Measurements from ENCODE around the gene ATP1A1. TPM values are rescaled to one million over a fixed set of nuclear protein-coding genes. Genes with fewer than 3 reads are reported as not detected.

Gene ATP1A1
- total RNA-seq, 1 donor from 2014 or later, result 358 TPM

DNA sequence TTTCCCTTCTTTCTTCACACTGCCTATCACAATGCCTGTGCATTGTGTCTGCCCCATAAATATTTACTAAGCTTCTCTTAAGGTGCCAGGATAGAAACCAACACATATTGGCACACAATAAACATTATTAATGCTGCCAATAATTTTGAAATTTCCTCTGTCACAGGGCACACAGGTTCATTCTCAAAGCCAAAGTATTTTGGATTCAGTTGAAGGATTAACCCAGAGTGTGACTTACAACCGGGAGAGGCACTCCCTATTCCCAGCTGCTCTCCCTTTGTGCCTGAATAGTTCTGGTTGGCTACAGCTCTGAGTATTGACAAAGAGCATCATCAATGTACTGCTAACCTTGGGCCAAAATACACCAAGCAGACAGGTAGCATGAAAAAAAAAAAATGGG is 46.6 kb upstream of the ATP1A1 start:
- Histone ChIP-seq H3K4me1 (no peaks in the 10 kb centered on the region), H3K27me3 (no peaks in the 10 kb centered on the region), H3K4me3 (no peak overlapping the region), H3K27ac (no peak overlapping the region), H3K9me3 (no peaks in the 10 kb centered on the region), H3K36me3 (no peaks in the 10 kb centered on the region)
- no peak for DNase-seq (ENCODE audit: extremely low spot score in 2 of 2)
- TF ChIP-seq POLR2AphosphoS5 (IDR thresholded peaks at IDR 0.05; ENCODE audit: insufficient read depth in 1 of 2, low read depth in 1 of 2) (no peak), POLR2A (IDR thresholded peaks at IDR 0.05) (no peak)
- TF ChIP-seq, protein P1, sequence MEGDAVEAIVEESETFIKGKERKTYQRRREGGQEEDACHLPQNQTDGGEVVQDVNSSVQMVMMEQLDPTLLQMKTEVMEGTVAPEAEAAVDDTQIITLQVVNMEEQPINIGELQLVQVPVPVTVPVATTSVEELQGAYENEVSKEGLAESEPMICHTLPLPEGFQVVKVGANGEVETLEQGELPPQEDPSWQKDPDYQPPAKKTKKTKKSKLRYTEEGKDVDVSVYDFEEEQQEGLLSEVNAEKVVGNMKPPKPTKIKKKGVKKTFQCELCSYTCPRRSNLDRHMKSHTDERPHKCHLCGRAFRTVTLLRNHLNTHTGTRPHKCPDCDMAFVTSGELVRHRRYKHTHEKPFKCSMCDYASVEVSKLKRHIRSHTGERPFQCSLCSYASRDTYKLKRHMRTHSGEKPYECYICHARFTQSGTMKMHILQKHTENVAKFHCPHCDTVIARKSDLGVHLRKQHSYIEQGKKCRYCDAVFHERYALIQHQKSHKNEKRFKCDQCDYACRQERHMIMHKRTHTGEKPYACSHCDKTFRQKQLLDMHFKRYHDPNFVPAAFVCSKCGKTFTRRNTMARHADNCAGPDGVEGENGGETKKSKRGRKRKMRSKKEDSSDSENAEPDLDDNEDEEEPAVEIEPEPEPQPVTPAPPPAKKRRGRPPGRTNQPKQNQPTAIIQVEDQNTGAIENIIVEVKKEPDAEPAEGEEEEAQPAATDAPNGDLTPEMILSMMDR (IDR thresholded peaks at IDR 0.05), result no peak
- intact Hi-C loops (cut with DNase I), result no loop called here

DNA sequence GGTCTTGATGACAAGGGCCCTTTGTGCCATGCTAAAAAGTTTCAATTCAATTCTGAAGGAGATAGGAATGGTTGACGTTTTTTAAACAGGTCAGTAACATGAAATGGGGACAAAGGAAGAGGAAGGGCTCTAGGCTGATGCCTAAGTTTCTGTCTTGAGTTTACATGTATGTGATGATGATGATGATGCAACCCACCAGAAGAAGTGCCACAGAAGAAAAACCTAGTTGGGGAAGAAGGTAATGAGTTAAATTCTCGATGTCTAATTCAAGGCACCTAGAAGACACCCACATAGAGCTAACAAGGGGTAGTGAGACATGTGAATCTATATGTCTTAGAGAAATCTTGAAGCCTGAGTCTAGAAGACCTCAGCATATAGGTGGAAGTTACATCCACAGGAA is 44.4 kb upstream of the ATP1A1 start:
- intact Hi-C loops (cut with DNase I), result no loop called here
- Histone ChIP-seq H3K4me3 (no peak overlapping the region), H3K9me3 (no peaks in the 10 kb centered on the region), H3K27me3 (no peaks in the 10 kb centered on the region), H3K27ac (no peak overlapping the region), H3K36me3 (no peaks in the 10 kb centered on the region), H3K4me1 (no peaks in the 10 kb centered on the region)
- TF ChIP-seq, protein P1 (IDR thresholded peaks at IDR 0.05), result no peak
- TF ChIP-seq POLR2A (IDR thresholded peaks at IDR 0.05), result no peak
- TF ChIP-seq POLR2AphosphoS5 (IDR thresholded peaks at IDR 0.05; ENCODE audit: insufficient read depth in 1 of 2, low read depth in 1 of 2), result no peak
- no peak for DNase-seq (ENCODE audit: extremely low spot score in 2 of 2)

DNA sequence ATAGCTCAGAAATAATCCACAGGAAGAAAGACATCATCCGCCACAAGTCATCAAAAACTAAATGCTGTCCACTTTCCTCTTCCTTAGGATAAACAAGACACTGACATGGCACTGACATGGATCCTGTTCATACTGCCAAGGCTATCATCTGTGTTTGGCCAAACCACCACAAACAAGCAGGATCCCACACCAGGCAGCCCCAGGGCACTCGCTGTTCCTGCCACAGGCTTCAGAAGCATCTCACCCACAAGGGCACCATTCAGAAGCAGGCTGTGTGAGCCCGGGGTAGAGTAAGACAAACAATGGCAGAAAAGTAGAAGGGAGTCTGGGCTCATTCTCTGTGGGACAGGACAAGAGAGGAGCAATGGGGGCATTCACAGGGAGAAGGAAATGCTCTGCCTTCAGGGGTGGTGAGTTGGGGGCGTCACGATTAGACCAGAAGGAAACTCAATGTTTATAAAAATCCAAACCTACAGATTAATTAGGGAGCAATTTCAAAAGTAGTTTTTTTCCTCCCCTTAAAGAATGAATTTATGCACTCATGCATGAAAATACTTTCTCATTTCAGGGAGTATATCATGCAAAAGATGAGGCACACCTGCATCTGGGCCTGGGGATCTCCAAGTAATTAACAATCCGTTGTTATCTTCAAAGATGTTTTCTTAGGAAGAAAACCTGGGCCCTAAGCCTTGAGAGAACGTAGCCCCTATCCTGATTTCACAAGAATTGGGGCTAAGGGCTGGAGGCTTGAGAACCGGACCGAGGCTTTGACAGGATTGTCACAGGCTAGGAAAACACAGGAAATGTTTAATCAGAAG is 43.3 kb upstream of the ATP1A1 start:
- TF ChIP-seq, protein P1 (IDR thresholded peaks at IDR 0.05), result no peak
- no peak for TF ChIP-seq POLR2AphosphoS5 (IDR thresholded peaks at IDR 0.05; ENCODE audit: insufficient read depth in 1 of 2, low read depth in 1 of 2)
- no peak for TF ChIP-seq POLR2A (IDR thresholded peaks at IDR 0.05)
- no peak overlapping the region for H3K27ac ChIP-seq
- no peaks in the 10 kb centered on the region for H3K27me3 ChIP-seq
- no peaks in the 10 kb centered on the region for H3K9me3 ChIP-seq
- H3K36me3 ChIP-seq, result no peaks in the 10 kb centered on the region
- H3K4me1 ChIP-seq, result peaks cover 8% of the 10 kb centered on the region
- intact Hi-C loops (cut with DNase I), result no loop called here
- no peak for DNase-seq (ENCODE audit: extremely low spot score in 2 of 2)
- no peak overlapping the region for H3K4me3 ChIP-seq

DNA sequence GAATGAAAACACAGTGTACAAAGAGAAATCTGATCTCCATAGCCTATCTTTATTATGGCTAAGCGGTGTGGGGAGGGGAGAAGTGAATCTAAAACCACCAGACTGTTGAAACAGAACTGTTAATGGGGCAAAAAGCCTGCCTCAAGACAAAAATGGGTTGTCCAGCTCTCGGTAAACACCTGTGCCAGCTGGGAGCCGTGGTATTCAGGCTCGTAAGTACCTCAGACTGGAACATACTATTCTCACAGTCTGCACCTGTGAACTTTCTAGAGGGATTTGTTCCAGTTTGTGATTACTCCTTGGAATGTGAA is 42.7 kb upstream of the ATP1A1 start:
- peaks cover 8% of the 10 kb centered on the region for H3K4me1 ChIP-seq
- DNase-seq (ENCODE audit: extremely low spot score in 2 of 2), result no peak
- no peak for TF ChIP-seq POLR2AphosphoS5 (IDR thresholded peaks at IDR 0.05; ENCODE audit: insufficient read depth in 1 of 2, low read depth in 1 of 2)
- no peak for TF ChIP-seq POLR2A (IDR thresholded peaks at IDR 0.05)
- no peaks in the 10 kb centered on the region for H3K27me3 ChIP-seq
- no peak overlapping the region for H3K4me3 ChIP-seq
- no peak overlapping the region for H3K27ac ChIP-seq
- no peaks in the 10 kb centered on the region for H3K36me3 ChIP-seq
- H3K9me3 ChIP-seq, result no peaks in the 10 kb centered on the region
- intact Hi-C loops (cut with DNase I), result no loop called here

DNA sequence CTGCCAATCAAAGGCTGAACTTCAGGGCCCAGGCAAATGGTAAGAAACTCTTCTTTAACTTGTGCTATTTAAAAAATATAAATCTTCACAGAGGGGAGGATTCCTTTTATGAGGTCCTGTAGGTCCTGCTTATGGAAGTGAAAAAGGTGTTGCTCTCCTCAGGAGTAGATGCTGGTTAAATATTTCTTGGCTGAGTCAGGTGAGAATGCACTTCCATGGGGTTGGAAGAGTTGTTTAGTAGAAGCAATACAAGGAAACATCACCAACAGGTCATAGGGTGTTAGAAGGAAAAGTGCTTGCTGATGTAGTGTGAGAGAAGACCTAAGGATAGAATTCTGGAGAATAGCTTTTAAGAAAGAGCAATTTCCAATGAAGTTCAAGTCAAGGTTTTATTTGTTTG is 42.2 kb upstream of the ATP1A1 start:
- Histone ChIP-seq H3K36me3 (no peaks in the 10 kb centered on the region), H3K27me3 (no peaks in the 10 kb centered on the region), H3K4me3 (no peak overlapping the region), H3K9me3 (no peaks in the 10 kb centered on the region), H3K27ac (no peak overlapping the region), H3K4me1 (peaks cover 8% of the 10 kb centered on the region)
- no peak for DNase-seq (ENCODE audit: extremely low spot score in 2 of 2)
- TF ChIP-seq POLR2AphosphoS5 (IDR thresholded peaks at IDR 0.05; ENCODE audit: insufficient read depth in 1 of 2, low read depth in 1 of 2) (no peak), POLR2A (IDR thresholded peaks at IDR 0.05) (no peak)
- TF ChIP-seq, protein P1 (IDR thresholded peaks at IDR 0.05), result no peak
- intact Hi-C loops (cut with DNase I), result no loop called here

Measured in vagina (tissue), 2 donors.